NB4 (cell line): ENCODE data around the gene STXBP3.

Experiments used
- DNase-seq: peaks from one replicate; pipeline ENCODE4 v3.0.0; 2010; ENCODE audit warnings: low read depth
- H3K4me3 ChIP-seq: one replicate; pipeline ENCODE4 v1.5.1; 2011; ENCODE audit warnings: mild to moderate bottlenecking, low read depth, low read length, moderate library complexity
- CTCF ChIP-seq: IDR thresholded peaks from one replicate; pipeline ENCODE4 v1.5.1; 2012; ENCODE audit warnings: low read depth, low read length
- MAX ChIP-seq: IDR thresholded peaks from 2 replicates; pipeline ENCODE4 v1.6.1; 2011; ENCODE audit warnings: low read depth, low read length
- MYC ChIP-seq: IDR thresholded peaks from 2 replicates; pipeline ENCODE4 v1.6.1; 2011; ENCODE audit warnings: low read depth, low read length
- POLR2A ChIP-seq: IDR thresholded peaks from 2 replicates; pipeline ENCODE4 v1.6.1; 2011; ENCODE audit warnings: mild to moderate bottlenecking; ENCODE audit not compliant: insufficient read length; ENCODE audit errors: extremely low read depth

The STXBP3 gene

GRCh38 chr1:108753363-108753762, 6.9 kb downstream of the STXBP3 start:
- TF ChIP-seq POLR2A (no peak), MYC (no peak), CTCF (no peak), MAX (no peak)
- DNase-seq = no peak
- H3K4me3 ChIP-seq = no peak overlapping the region

- TF ChIP-seq POLR2A = no peak
- no peak for TF ChIP-seq MAX
- no peak for TF ChIP-seq CTCF
- TF ChIP-seq MYC = no peak
- no peak for DNase-seq
- no peak overlapping the region for H3K4me3 ChIP-seq
These were observed 12.3 kb downstream of the STXBP3 start for GRCh38 chr1:108758796-108759195.

- DNase-seq = no peak
- no peak overlapping the region for H3K4me3 ChIP-seq
- no peak for TF ChIP-seq POLR2A
- TF ChIP-seq MYC = no peak
- TF ChIP-seq CTCF = no peak
- TF ChIP-seq MAX = no peak
These were observed 20.6 kb downstream of the STXBP3 start for GRCh38 chr1:108767115-108767514.

- no peak for TF ChIP-seq POLR2A
- no peak for TF ChIP-seq MYC
- no peak for TF ChIP-seq CTCF
- TF ChIP-seq MAX = no peak
- H3K4me3 ChIP-seq = no peak overlapping the region
- no peak for DNase-seq
These were observed 21.2 kb downstream of the STXBP3 start for GRCh38 chr1:108767708-108768107.

GRCh38 chr1:108777839-108778238, 31.4 kb downstream of the STXBP3 start:
- no peak for DNase-seq
- no peak overlapping the region for H3K4me3 ChIP-seq
- TF ChIP-seq MYC (no peak), CTCF (no peak), POLR2A (no peak), MAX (no peak)

- DNase-seq = no peak
- TF ChIP-seq MAX = no peak
- no peak for TF ChIP-seq CTCF
- TF ChIP-seq POLR2A = no peak
- TF ChIP-seq MYC = no peak
These were observed 33.0 kb downstream of the STXBP3 start for GRCh38 chr1:108779455-108779854.

More at GRCh38 chr1:108779455-108779854, 33.0 kb downstream of the STXBP3 start:
- H3K4me3 ChIP-seq = no peak overlapping the region
